Epithelial cell of proximal tubule (primary cell): ENCODE results near the gene ANO4. TPM values are rescaled to one million over a fixed set of nuclear protein-coding genes. Genes with fewer than 3 reads are reported as not detected.

ENCODE experiments used
- DNase-seq: peaks from one replicate; pipeline ENCODE4 v3.0.0-alpha.2; 2011; ENCODE audit warnings: low read depth
- H3K4me3 ChIP-seq: 2 replicates; pipeline ENCODE4 v1.5.1; 2011; ENCODE audit warnings: low read depth, mild to moderate bottlenecking, low read length
- total RNA-seq: library from RNA; depleted of rRNA; stranded (reverse); fragments of >200 nt; gene quantifications from 2 replicates; pipeline ENCODE4 v1.2.3, GENCODE V29; 2015
- TF ChIP-seq, protein P1 (sequence below): conservative IDR thresholded peaks from 2 replicates; pipeline ENCODE4 v1.5.1; 2012; ENCODE audit warnings: low read depth, mild to moderate bottlenecking, low read length

The ANO4 gene
- total RNA-seq, 1 donor from 2014 or later, result 0.86 TPM

DNA sequence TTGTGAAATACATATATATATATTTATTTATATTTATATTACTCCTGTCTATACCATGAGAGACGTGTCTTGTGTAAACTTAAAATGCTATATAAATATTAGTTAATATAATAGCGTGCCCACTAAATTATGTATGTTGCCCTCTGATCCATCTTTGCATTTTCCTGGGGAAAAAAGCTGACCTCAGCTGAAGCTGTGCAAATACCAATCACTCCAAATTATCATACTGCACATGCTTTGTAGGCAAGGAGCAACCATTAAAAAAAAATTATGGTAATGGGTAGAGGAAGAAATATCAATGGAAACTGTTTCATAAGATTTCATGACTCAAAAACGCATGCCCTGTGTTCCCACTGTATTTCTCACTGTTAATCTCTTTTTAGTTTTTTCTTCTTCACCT is 179.8 kb downstream of the ANO4 start:
- DNase-seq, result no peak
- TF ChIP-seq, protein P1, sequence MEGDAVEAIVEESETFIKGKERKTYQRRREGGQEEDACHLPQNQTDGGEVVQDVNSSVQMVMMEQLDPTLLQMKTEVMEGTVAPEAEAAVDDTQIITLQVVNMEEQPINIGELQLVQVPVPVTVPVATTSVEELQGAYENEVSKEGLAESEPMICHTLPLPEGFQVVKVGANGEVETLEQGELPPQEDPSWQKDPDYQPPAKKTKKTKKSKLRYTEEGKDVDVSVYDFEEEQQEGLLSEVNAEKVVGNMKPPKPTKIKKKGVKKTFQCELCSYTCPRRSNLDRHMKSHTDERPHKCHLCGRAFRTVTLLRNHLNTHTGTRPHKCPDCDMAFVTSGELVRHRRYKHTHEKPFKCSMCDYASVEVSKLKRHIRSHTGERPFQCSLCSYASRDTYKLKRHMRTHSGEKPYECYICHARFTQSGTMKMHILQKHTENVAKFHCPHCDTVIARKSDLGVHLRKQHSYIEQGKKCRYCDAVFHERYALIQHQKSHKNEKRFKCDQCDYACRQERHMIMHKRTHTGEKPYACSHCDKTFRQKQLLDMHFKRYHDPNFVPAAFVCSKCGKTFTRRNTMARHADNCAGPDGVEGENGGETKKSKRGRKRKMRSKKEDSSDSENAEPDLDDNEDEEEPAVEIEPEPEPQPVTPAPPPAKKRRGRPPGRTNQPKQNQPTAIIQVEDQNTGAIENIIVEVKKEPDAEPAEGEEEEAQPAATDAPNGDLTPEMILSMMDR, result no peak
- H3K4me3 ChIP-seq, result no peak overlapping the region

- DNase-seq, result no peak
- TF ChIP-seq, protein P1, result no peak
- no peak overlapping the region for H3K4me3 ChIP-seq
These were observed 180.2 kb downstream of the ANO4 start for GRCh38 chr12:100974747-100975146.

- TF ChIP-seq, protein P1, result no peak
- no peak overlapping the region for H3K4me3 ChIP-seq
- DNase-seq, result no peak
These were observed 182.2 kb downstream of the ANO4 start for GRCh38 chr12:100976735-100977134.

GRCh38 chr12:100980856-100981255 is 186.3 kb downstream of the ANO4 start:
- TF ChIP-seq, protein P1, result no peak
- no peak for DNase-seq

DNA sequence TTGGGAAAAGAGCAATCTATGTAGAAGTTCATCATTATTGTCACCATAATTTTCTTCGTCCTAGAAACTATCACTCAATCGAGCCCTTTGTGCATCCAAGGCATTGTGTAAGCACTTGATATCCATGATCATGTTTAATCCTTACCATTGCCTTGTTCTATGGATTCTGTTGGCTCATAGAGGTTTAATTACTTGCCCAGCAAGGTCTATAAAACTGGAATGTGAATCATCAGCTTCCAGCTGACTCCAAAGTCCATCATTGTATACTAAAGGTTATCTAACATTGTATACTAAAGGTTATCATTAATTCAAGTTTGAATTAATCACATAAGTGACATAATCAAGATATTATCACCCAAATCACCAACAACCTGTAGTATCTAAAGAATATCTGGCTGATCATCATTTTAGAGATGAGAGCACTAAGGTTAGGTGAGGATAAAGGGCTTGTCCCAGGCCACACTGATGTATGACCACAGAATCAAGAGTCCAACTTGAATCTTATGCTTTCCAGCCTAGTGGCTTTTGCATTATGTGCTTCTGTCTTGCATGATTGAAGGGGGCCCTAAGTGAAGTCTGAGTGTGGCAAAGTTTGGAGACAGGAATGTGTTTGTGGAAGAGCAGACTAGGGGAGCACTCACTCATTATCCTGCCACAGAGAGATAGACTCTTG is 188.1 kb downstream of the ANO4 start:
- TF ChIP-seq, protein P1, result no peak
- no peak overlapping the region for H3K4me3 ChIP-seq
- no peak for DNase-seq

More at GRCh38 chr12:100980856-100981255, 186.3 kb downstream of the ANO4 start:
- H3K4me3 ChIP-seq, result no peak overlapping the region

GRCh38 chr12:100984796-100985195 is 190.2 kb downstream of the ANO4 start:
- DNase-seq, result no peak
- TF ChIP-seq, protein P1, result no peak

More at GRCh38 chr12:100984796-100985195, 190.2 kb downstream of the ANO4 start:
- no peak overlapping the region for H3K4me3 ChIP-seq
